ENCODE data around the gene PPP1R12A.

DNA sequence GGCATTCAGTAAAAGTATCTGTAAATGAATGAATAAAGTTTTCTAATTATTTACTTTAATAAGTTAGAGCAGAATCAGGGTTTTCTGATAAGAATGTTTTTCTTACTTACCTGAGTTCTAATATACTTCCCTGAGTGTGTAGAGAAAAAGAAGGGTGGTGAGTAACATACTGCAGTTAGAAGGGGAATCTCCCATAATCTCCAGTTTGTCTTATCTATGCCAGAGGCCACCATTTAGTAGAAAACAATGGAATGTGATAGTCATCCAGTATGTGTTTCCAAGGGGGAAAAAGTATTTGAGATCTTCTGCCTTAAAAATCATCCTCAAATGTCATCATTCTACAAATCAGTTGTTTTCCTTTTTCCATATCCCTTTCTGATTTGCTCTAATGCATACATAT lies 187.6 kb downstream of the PPP1R12A start:
- no peak for TF ChIP-seq EZH2phosphoT487 (IDR thresholded peaks at IDR 0.05; ENCODE audit: borderline replicate concordance, low read depth, low read length)
- TF ChIP-seq, protein P1, sequence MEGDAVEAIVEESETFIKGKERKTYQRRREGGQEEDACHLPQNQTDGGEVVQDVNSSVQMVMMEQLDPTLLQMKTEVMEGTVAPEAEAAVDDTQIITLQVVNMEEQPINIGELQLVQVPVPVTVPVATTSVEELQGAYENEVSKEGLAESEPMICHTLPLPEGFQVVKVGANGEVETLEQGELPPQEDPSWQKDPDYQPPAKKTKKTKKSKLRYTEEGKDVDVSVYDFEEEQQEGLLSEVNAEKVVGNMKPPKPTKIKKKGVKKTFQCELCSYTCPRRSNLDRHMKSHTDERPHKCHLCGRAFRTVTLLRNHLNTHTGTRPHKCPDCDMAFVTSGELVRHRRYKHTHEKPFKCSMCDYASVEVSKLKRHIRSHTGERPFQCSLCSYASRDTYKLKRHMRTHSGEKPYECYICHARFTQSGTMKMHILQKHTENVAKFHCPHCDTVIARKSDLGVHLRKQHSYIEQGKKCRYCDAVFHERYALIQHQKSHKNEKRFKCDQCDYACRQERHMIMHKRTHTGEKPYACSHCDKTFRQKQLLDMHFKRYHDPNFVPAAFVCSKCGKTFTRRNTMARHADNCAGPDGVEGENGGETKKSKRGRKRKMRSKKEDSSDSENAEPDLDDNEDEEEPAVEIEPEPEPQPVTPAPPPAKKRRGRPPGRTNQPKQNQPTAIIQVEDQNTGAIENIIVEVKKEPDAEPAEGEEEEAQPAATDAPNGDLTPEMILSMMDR (conservative IDR thresholded peaks at IDR 0.05; ENCODE audit: low read length), result no peak
